CD14-positive monocyte (primary cell): ENCODE measurements around the gene NHS. TPM values are rescaled to one million over a fixed set of nuclear protein-coding genes. Genes with fewer than 3 reads are reported as not detected.

Experiments
- DNase-seq, 3 donors: peaks; one replicate each; pipeline ENCODE4 v3.0.0-alpha.2; 2011 to 2022
- H2AFZ ChIP-seq: 2 replicates; pipeline ENCODE4 v1.6.0; 2012; ENCODE audit warnings: mild to moderate bottlenecking, low read depth, low read length, inconsistent platforms; ENCODE audit not compliant: insufficient read depth, poor library complexity, severe bottlenecking
- H3K27ac ChIP-seq, 2 donors: 1 replicate in 1 of 2; 2 replicates in 1 of 2; pipeline ENCODE4 v1.5.1; 2012 to 2013; ENCODE audit warnings: low read length in 2 of 2, control low read depth in 1 of 2, inconsistent platforms in 1 of 2, low read depth in 1 of 2, mild to moderate bottlenecking in 1 of 2
- H3K27me3 ChIP-seq, 2 donors: one replicate each; pipeline versions ENCODE4 v1.6.0 to v1.6.1; 2011 to 2013; ENCODE audit warnings: low read length in 2 of 2; ENCODE audit not compliant: control insufficient read depth in 2 of 2, insufficient read depth in 2 of 2
- H3K36me3 ChIP-seq, 2 donors: replicated peaks in 1 of 2; 1 replicate in 1 of 2; 2 replicates in 1 of 2; pipeline versions ENCODE4 v1.5.1 to v1.6.1; 2012 to 2013; ENCODE audit warnings: low read length in 2 of 2, control low read depth in 1 of 2, inconsistent platforms in 1 of 2, mild to moderate bottlenecking in 1 of 2; ENCODE audit not compliant: insufficient read depth in 2 of 2, control insufficient read depth in 1 of 2
- H3K4me1 ChIP-seq, 2 donors: 1 replicate in 1 of 2; 2 replicates in 1 of 2; pipeline versions ENCODE4 v1.5.1 to v1.6.1; 2012 to 2013; ENCODE audit warnings: low read length in 2 of 2, control low read depth in 1 of 2, inconsistent platforms in 1 of 2, mild to moderate bottlenecking in 1 of 2, moderate library complexity in 1 of 2; ENCODE audit not compliant: insufficient read depth in 2 of 2, control insufficient read depth in 1 of 2
- H3K4me2 ChIP-seq: replicated peaks from 2 replicates; pipeline ENCODE3; 2012; ENCODE audit warnings: low read length, moderate library complexity, mild to moderate bottlenecking; ENCODE audit not compliant: poor library complexity, severe bottlenecking; ENCODE audit errors: extremely low read depth
- H3K4me3 ChIP-seq, 3 experiments: fragments of 200-600 bp in 1 of 3; sonication (generic) in 1 of 3; replicated peaks in 1 of 3; 1 replicate in 2 of 3; 2 replicates in 1 of 3; pipeline ENCODE4 v1.5.1; 2011 to 2013; ENCODE audit warnings: low read length in 3 of 3, mild to moderate bottlenecking in 3 of 3, control low read depth in 2 of 3, low read depth in 2 of 3, inconsistent platforms in 1 of 3, moderate library complexity in 1 of 3
- H3K79me2 ChIP-seq: 2 replicates; pipeline ENCODE4 v1.6.0; 2012; ENCODE audit warnings: mild to moderate bottlenecking, control low read depth, inconsistent platforms, low read length, moderate library complexity; ENCODE audit not compliant: insufficient read depth
- H3K9ac ChIP-seq: 2 replicates; pipeline ENCODE4 v1.6.0; 2017; ENCODE audit warnings: low read length, mild to moderate bottlenecking; ENCODE audit not compliant: insufficient read depth, poor library complexity, severe bottlenecking
- H3K9me3 ChIP-seq, 2 donors: replicated peaks in 1 of 2; 1 replicate in 1 of 2; 2 replicates in 1 of 2; pipeline versions ENCODE4 v1.5.1 to v1.6.1; 2012 to 2013; ENCODE audit warnings: low read length in 2 of 2, control low read depth in 1 of 2; ENCODE audit not compliant: control insufficient read depth in 1 of 2, insufficient read depth in 1 of 2
- H4K20me1 ChIP-seq: 2 replicates; pipeline ENCODE4 v1.6.0; 2012; ENCODE audit warnings: mild to moderate bottlenecking, low read length, control low read depth, moderate library complexity; ENCODE audit not compliant: insufficient read depth
- H3K27ac Mint-ChIP-seq, 7 donors: one replicate each; pipeline ENCODE4 v1.8.0; 2020; ENCODE audit warnings: mild to moderate bottlenecking in 7 of 7, mixed read lengths in 7 of 7, moderate library complexity in 6 of 7, inconsistent platforms in 2 of 7
- H3K27me3 Mint-ChIP-seq, 3 donors: one replicate each; pipeline ENCODE4 v1.8.0; 2021 to 2022; ENCODE audit warnings: low read depth in 3 of 3, mild to moderate bottlenecking in 3 of 3, mixed read lengths in 3 of 3, moderate library complexity in 3 of 3, inconsistent platforms in 1 of 3
- H3K36me3 Mint-ChIP-seq, 2 donors: one replicate each; pipeline ENCODE4 v1.8.0; 2020; ENCODE audit warnings: mixed read lengths in 2 of 2, inconsistent platforms in 1 of 2, mild to moderate bottlenecking in 1 of 2
- H3K4me1 Mint-ChIP-seq: one replicate; pipeline ENCODE4 v1.8.0; 2020; ENCODE audit warnings: mild to moderate bottlenecking, mixed read lengths
- H3K4me3 Mint-ChIP-seq, 2 donors: one replicate each; pipeline ENCODE4 v1.8.0; 2020; ENCODE audit warnings: mild to moderate bottlenecking in 2 of 2, mixed read lengths in 2 of 2, moderate library complexity in 1 of 2
- H3K9me3 Mint-ChIP-seq, 7 donors: one replicate each; pipeline ENCODE4 v1.8.0; 2020 to 2022; ENCODE audit warnings: mixed read lengths in 7 of 7, mild to moderate bottlenecking in 6 of 7, moderate library complexity in 6 of 7, inconsistent platforms in 2 of 7
- WGBS: methylation state at CpG from one replicate; pipeline ENCODE4 v1.1.5; 2013; ENCODE audit warnings: missing lambda C conversion rate; ENCODE audit not compliant: insufficient coverage; 5-methylcytosine and 5-hydroxymethylcytosine counted together
- intact Hi-C, 2 donors: fragments of 100-400 bp; cut with micrococcal nuclease; formaldehyde crosslinking; loops; one replicate each; pipeline versions ENCODE4 v1.15.0 to v1.15.1; 2023
- polyA plus RNA-seq, 3 donors: library from polyadenylated mRNA; depleted of rRNA in 1 of 3; unstranded in 2 of 3; stranded (reverse) in 1 of 3; fragments of 300-500 nt in 2 of 3; fragments of >200 nt in 1 of 3; fragmentation: Illumina TruSeq in 2 of 3; gene quantifications; 1 replicate in 2 of 3; 2 replicates in 1 of 3; pipeline ENCODE4 v1.2.3, GENCODE V29; 2012 to 2021
- TF ChIP-seq, protein P1 (sequence below): fragments of 200-600 bp; IDR thresholded peaks from one replicate; pipeline ENCODE4 v1.8.0; 2022; ENCODE audit warnings: antibody characterized with exemption, mild to moderate bottlenecking

NHS gene
- polyA plus RNA-seq, 3 donors, result 0.86 to 1.8 (median 1.3) TPM

DNA sequence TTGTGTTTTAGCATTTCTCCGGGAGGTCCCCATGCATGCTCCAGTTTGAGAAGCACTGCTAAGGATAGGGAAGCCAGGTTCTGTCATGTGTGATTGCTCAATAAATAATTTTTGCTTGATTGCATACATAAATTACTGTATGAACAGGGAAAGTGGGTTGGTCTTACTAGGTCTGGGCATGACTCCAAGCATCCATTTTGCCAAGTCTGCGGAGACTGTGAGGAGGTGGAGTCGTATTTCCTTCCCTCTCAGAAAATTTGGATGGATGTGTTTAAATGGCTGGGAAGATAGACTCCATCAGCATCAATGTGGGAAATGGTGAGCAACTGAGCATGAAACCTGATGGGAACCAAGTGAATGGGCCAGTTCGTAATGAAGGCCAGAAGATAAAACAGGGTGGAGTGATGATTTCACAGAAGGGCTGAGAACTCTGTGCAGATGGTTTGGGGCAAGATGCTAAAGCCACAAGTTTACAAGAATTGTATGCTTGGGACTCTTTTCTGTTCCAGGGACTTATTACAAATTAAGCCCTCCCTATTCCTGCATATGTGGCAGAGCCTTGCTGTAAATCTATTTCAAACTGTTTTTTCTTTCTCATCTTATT, 84.1 kb downstream of the NHS start:
- Histone ChIP-seq H4K20me1 (no peaks in the 10 kb centered on the region), H3K27me3 (peaks cover 0 to 5% of the 10 kb centered on the region in 2 donors), H3K79me2 (no peaks in the 10 kb centered on the region), H3K9ac (no peak overlapping the region), H3K9me3 (no peaks in the 10 kb centered on the region), H3K4me3 (no peak overlapping the region), H2AFZ (no peak overlapping the region), H3K36me3 (no peaks in the 10 kb centered on the region), H3K4me2 (no peak overlapping the region), H3K4me1 (no peaks in the 10 kb centered on the region), H3K27ac (no peak overlapping the region)
- DNase-seq, result no peak
- no peak overlapping the region for H3K4me3 Mint-ChIP-seq
- H3K4me1 Mint-ChIP-seq, result peaks cover 4% of the 10 kb centered on the region
- TF ChIP-seq, protein P1, sequence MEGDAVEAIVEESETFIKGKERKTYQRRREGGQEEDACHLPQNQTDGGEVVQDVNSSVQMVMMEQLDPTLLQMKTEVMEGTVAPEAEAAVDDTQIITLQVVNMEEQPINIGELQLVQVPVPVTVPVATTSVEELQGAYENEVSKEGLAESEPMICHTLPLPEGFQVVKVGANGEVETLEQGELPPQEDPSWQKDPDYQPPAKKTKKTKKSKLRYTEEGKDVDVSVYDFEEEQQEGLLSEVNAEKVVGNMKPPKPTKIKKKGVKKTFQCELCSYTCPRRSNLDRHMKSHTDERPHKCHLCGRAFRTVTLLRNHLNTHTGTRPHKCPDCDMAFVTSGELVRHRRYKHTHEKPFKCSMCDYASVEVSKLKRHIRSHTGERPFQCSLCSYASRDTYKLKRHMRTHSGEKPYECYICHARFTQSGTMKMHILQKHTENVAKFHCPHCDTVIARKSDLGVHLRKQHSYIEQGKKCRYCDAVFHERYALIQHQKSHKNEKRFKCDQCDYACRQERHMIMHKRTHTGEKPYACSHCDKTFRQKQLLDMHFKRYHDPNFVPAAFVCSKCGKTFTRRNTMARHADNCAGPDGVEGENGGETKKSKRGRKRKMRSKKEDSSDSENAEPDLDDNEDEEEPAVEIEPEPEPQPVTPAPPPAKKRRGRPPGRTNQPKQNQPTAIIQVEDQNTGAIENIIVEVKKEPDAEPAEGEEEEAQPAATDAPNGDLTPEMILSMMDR, result no peak
- peaks cover 0 to 6% (median 0%) of the 10 kb centered on the region in 7 donors for H3K9me3 Mint-ChIP-seq
- intact Hi-C loops, result no loop called here
- WGBS, result no CpG with 5 or more reads among the region's 4 CpGs
- H3K27ac Mint-ChIP-seq, result no peak overlapping the region
- H3K27me3 Mint-ChIP-seq, result peaks cover 4 to 10% (median 6%) of the 10 kb centered on the region in 3 donors
- no peaks in the 10 kb centered on the region for H3K36me3 Mint-ChIP-seq

DNA sequence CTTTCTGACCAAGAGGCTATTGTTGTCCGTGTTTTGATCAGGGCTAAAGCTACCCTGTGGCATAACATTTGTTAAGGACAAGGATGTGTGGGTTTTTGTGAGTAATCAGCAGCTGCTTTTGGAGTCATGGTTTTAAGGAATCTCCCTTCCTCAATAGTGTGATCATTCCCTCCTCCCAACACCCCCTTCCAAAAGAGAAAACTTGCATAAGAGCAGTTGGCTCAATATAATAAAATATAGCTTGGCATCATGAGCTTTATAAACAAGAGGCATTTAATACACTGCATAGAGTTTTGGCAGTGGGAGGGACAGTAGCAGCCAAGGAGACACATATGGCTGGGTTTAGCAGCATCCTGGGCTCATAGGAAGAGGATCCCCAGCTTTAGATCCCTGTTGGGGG, 84.7 kb downstream of the NHS start:
- H3K27me3 Mint-ChIP-seq, result peaks cover 4 to 10% (median 6%) of the 10 kb centered on the region in 3 donors
- intact Hi-C loops, result no loop called here
- H3K9ac ChIP-seq, result no peak overlapping the region
- H3K9me3 Mint-ChIP-seq, result peaks cover 0 to 6% (median 0%) of the 10 kb centered on the region in 7 donors
- H3K4me1 Mint-ChIP-seq, result peaks cover 4% of the 10 kb centered on the region
- no peaks in the 10 kb centered on the region for H3K36me3 ChIP-seq
- peaks cover 0 to 5% of the 10 kb centered on the region in 2 donors for H3K27me3 ChIP-seq
- H3K27ac Mint-ChIP-seq, result no peak overlapping the region
- no peaks in the 10 kb centered on the region for H3K36me3 Mint-ChIP-seq
- H3K4me2 ChIP-seq, result no peak overlapping the region
- WGBS, result no CpG with 5 or more reads among the region's 1 CpG
- no peak overlapping the region for H3K4me3 Mint-ChIP-seq
- H3K27ac ChIP-seq, result no peak overlapping the region
- no peak overlapping the region for H2AFZ ChIP-seq
- TF ChIP-seq, protein P1, result no peak
- no peaks in the 10 kb centered on the region for H3K4me1 ChIP-seq
- H3K4me3 ChIP-seq, result no peak overlapping the region
- H3K9me3 ChIP-seq, result no peaks in the 10 kb centered on the region
- no peaks in the 10 kb centered on the region for H4K20me1 ChIP-seq
- H3K79me2 ChIP-seq, result no peaks in the 10 kb centered on the region
- no peak for DNase-seq
